GM19193 (cell line): Measurements from ENCODE around the gene OR6X1.

ENCODE experiments used
- POLR2A ChIP-seq: IDR thresholded peaks from 4 replicates; pipeline ENCODE4 v1.6.1; 2011; ENCODE audit not compliant: insufficient read depth, insufficient read length; ENCODE audit errors: extremely low read depth

Gene OR6X1

DNA sequence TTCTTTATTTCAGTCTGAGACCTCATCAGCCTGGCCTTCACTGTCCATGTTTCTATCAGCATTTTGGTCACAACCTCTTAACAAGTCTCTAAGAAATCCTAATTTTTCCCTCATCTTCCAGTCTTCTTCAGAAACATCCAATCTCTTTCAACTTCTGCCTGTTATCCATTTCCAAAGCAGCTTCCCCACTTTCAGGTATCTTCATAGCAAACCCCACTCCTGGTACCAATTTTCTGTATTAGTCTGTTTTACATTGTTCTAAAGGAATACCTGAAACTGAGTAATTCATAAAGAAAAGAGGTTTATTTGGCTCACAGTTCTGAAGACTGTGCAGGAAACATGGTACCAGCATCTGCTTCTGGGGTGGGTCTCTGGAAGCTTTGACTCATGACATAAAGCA is 8.1 kb upstream of the OR6X1 start:
- TF ChIP-seq POLR2A = no peak

DNA sequence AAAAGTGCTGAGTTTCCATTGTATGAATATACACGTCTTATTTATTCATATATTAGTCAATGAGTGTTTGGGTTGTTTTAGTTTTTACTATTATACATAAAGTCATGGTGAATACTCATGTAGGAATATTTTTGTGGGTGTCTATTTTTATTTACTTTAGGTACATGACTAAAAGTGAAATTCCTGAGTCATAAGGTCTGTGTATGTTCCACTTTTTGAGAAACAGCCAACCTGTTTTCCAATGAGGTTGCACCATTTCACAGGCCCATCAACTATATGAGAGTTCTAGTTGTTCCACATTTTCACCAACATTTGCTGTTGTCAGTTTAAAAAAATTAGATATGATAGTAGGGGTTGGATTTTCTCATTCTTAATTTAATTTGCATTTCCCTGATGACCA is 6.6 kb upstream of the OR6X1 start:
- no peak for TF ChIP-seq POLR2A

DNA sequence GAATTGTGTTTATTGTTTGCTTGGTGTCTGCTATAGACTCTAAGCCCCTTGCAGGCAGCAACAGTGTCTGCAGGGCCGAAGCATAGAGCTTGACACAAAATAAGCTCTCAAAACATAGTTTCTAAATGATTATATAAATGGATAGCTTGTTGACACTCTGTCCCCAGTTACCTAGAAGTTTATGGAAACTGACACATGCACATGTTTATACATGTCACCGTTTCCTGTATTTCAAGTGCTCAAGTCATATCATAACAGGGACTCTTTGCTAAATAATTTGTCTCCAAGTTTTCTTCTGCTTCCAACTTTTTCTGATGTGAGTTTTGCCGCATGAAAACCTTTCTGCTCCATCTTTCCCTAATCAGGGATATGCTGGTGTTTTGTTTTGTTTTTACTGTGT is 3.7 kb upstream of the OR6X1 start:
- no peak for TF ChIP-seq POLR2A

DNA sequence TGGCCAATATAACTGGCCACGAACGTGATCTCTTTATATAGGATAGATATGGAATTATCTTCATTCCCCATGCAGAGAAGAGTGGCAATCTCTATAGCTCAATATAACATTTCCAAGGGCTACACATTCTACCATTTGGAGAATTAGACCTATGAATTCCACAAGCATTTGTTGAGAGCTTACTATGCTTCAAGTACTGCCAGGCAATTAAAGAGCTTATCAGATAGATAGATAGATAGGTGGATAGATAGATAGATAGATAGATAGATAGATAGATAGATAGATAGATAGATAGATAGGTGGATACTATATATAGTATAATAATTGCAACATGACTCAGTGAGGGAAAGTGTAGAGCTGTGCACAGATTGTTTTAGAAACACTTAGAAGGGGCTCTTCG is 1.5 kb upstream of the OR6X1 start:
- TF ChIP-seq POLR2A = no peak

DNA sequence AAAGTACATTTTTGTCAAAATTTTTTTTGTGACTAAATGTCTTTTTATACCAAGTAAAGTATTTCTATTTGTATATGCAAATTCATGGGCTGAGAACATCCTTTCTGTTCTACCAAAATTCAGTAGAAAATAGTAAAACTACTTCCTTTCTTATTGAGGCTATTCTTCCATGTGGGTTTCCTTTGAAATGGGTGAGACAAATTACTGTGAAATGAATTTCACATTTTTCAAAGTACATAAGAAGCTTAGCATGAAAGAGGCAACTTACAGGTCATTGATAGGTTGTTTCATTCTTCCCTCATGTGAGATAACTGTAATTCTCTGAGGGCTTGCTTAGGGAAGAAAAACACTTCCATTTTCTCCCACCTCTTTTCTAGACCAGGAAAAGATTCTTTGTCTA is 1.0 kb upstream of the OR6X1 start:
- TF ChIP-seq POLR2A = no peak

DNA sequence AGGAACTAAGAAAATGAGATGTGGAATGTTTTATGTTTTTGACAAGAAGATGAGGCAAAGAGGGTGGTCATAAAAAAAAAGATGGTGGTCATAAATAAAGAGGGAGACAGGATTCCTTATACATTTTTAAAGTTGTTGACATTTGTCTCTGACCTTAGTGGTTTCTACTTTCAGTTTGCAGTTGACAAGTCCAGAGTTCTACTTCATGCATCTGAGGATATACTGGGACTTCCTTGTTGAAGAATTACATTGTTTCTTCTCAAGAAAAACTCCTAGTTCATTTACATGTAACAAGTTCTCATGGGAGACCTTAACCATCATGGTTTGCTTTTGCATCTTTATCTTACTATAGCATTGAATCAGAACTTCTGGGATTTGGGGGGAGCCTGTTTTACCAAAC is 1.2 kb downstream of the OR6X1 start:
- TF ChIP-seq POLR2A = no peak

DNA sequence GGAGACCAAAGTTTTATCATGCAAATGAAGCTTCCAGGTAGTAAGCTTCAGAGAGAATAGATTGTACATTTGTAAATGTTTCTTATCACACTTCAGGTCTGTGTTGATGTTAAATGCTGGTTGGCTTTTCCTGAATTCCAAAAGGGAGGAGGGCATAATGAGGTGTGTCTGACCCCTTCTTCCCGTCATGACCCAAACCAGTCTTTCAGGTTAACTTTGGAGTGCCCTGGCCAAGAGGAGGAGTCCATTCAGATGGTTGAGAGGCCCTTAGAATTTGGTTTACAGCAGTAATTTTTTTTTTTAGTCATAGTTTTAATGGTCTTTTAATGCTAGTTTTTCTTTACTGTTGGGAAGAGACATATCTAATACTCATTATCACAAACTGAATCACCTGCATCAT is 2.5 kb downstream of the OR6X1 start:
- TF ChIP-seq POLR2A = no peak

DNA sequence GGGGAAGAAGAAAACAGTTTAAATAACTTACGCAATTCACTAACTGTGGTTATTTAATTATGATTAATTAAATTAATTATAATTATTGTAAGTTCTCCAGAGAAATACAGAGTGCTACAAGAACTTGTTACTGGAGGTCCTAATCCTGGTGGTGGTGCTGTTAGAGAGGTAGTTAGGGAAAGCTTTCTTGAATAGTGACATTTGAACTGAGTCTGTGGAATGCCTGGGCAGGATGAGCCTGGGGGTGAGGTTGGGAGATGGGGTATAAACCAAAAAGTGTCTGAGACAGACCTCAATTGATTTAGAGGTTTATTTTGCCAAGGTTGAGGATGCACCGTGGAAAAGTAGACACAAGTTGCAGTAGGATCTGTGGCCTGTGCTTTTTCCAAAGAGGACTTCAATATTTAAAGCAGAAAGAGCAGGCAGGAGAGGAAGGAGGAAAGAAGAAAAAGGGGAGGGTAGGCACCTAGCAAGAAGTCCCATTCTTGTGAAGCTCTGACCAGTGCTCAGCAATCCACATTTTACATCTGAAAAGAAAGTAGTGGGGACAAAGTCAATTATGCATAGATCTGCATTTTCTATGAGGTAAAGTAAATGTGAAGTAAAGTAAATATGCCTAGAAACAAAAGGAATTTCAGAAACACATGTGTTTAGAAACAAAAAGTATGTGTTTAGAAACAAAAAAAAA is 8.4 kb downstream of the OR6X1 start:
- TF ChIP-seq POLR2A = no peak

DNA sequence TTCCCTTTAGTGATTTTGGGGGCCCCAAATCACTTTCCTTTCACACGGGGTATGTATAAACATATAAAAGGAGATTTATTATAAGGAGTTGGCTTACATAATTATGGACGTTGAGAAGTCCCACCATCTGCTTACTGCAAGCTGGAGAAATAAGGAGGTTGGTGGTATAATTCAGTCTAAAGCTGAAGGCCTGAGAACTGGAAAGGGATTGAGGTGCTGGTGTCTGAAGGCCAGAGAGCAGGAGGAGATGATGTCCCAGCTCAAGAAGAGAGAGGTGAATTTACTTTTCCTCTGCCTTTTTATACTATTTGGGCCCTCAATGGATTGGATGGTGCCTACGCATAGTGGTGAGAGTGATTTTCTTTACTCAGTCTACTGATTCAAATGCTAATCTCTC is 11.6 kb downstream of the OR6X1 start:
- no peak for TF ChIP-seq POLR2A

DNA sequence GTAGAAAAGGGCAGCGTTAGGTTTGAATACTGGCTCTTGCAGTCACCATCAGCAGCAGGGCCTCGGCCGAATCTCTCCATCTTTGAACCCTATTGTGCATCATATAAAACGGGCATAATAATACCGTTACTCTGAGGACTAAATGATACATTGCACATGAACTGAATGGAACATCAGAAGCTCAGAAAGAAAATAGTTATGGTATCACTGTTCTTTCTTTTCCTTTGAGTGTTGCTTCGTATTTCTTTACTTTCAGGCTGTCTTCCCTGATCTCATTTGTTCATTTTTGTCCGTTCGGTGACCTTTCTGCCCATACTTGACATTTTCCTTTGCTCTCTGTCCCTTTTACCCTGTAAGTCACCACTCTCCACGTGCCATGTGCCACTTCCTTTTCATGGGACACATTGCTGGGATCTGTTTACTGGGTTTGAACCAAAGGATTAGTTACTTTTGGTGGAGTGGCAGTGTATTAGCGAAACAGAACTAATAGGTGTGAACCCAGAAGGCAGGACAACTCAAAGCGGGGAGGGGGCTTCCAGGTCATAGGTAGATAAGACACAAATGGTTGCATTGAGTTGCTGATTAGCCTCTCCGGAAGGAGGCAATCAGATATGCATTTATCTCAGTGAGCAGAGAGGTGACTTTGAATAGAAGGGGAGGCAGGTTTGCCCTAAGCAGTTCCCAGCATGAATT is 12.1 kb downstream of the OR6X1 start:
- no peak for TF ChIP-seq POLR2A

DNA sequence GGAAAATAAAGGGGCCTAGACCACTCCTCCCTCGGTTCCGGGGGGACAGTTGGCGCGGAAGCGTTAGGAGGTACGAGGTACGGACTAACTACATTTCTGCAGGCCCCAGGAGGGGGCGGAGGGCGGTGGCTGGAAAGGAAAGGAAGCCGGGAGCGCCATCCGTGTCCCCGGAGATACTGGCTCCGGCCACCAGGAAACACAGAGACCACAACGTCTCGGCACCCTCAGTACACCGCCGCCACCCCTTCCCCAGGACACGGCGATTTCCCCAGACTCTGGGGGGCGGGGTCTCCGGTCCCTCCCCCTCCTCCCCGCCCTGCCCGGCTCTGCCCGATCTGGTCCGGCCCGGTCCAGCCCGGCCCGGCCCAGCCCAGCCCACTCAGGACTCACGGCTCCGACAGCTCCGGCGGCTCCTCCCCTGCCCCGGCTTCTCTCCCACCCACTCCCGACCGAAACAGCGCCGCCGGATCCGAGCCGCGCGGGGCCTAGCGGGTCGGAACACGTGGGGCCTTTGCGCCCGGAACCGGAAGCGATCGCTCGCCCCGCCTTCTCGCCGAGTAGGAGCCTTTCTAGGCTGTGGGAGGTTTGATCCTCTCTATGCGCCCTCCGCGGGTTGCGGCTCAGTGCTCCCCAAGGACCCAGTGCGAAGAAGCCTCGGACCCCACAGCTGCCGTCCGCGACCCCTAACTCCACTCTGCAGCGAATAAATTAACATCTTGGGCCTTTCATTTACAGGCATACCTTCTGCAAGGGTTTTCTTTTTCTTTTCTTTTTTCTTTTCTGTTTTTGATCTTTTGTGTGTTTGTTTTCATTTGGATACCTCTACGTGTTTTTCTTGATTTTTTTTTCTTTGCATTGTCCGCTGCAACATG is 12.9 kb downstream of the OR6X1 start, which contains the start of gene ZNF202:
ZNF202 (minus strand) TSS at position 502 of the 872 bp plus-strand sequence. CDS start 10,772 bp downstream, outside the sequence.
- TF ChIP-seq POLR2A = peak; percentile 75

DNA sequence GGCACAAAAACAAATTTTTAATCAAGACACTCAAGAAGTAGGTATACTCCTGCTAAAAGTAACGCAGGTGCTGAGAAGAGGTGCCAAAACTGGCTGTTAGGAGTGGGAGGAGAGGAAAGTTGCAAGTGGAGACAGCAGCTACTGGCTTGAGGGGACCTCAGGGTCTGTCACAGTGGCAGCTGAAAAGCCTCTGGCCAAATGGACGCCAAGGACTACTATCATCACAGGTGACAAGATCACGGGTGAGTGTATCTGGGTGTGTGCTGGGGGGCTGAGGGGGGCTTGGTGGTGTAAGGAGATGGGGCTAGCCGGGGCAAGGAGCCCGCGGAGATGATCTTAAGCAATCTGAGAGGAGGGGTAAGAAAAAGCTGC is 13.5 kb downstream of the OR6X1 start:
- TF ChIP-seq POLR2A = no peak

DNA sequence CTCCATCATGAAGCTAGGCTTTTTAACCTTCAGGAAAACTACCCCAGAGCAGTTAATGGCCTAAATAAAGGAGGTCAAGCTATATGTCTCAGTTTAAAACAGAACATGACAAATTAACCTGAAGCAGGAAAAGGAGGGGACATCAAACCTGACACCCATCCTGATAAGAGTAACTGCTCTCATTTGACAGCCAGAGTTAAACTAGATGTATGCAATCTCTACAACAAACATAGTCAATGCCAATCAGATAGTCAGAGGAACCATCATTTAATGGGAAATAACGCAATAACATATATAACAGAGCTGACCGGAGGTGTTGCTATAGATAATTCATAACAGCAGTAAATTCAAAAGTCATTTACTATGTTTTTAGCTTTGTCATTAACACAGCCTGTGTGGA is 15.9 kb downstream of the OR6X1 start:
- TF ChIP-seq POLR2A = no peak

DNA sequence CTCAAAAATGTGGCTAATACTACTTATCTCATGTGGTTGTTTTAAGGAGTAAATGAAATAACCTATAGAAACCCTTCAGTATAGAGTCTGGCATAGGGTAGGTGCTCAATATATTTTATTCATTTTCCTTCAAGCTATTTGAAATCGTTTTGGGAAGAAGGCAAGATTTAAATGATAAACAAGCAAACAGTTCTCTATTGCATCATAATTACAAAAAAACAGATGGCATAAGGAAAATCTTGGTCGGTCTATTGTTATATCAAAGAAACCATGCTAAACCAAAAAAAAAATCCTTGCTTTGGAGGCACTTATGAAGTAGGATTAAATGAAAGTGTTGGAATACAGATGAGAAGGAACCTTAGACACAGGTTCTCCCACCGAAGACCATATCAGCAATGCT is 17.5 kb downstream of the OR6X1 start:
- TF ChIP-seq POLR2A = no peak

DNA sequence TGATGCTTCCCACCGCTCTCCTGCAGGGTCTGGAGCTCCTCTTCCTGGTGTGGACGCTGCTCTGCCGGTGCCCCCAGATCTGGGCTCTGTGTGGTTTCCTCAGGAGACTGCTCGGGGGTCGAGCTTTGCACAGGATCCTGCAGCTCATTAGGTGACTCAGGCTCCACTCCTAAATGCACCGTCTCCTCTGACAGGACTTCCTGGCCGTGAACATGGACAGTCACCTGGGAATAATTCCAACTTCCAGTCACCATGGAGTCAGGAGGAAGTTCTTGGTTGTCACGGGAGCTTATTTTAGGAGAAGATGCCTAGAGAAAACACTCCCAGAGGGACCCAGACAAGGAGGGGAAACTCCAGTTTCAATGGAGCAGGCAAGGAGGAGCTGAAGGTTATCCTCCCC is 24.7 kb downstream of the OR6X1 start:
- no peak for TF ChIP-seq POLR2A

DNA sequence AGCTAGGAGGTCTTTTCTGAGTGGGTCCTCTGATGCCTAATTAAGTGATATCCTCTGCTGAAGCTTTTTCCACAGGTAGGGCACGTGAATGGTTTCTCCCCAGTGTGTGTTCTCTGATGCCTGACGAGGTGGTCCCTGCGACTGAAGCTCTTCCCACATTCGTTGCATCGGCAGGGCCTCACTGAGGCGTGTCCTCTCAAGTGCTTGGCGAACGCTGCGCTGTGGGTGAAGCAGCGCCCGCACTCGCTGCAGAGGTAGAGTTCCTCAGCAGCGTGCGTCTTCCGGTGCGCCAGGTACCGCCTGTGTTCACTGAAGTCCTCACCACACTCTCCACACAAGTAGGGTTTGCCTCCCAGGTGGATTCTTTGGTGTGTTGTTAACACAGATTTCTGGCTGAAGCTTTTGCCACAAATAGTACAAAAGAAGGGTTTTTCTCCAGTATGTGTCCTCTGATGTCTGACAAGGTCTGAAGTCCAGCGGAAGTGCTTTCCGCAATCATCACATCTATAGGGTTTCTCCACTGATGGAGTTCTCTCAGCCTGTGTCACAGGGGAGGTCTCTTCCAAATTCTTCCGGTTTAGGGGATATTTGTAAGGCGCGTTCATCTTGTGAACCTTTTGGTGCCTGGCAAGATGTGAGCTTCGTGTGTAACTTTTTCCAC is 28.2 kb downstream of the OR6X1 start:
- no peak for TF ChIP-seq POLR2A

DNA sequence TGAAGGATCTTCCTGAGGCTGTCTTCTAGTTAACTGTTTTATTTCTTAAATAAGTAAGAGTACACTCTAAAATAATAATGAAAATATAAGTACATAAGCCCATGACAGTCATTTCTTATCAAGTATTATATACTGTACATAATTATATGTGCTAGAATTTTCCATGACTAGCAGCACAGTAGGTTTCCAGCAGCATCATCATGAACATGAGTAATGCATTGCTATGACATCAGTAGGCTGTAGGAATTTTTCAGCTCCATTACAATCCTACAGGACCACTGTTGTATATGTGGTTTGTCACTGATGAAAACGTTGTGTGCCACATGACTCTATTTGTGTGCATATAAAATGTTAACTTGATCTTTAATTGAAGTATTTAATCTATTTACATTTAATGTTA is 34.9 kb downstream of the OR6X1 start:
- TF ChIP-seq POLR2A = no peak
